ENCODE data around the gene ANO10.
"Not testable (repeated sequence)": the region's sequence is repeated elsewhere in the genome, so short reads cannot be mapped to it uniquely, and the experiment has no call there.

The ANO10 gene

GRCh38 chr3:43515208-43515917, 106.4 kb downstream of the ANO10 start:
- no peak for DNase-seq

DNA sequence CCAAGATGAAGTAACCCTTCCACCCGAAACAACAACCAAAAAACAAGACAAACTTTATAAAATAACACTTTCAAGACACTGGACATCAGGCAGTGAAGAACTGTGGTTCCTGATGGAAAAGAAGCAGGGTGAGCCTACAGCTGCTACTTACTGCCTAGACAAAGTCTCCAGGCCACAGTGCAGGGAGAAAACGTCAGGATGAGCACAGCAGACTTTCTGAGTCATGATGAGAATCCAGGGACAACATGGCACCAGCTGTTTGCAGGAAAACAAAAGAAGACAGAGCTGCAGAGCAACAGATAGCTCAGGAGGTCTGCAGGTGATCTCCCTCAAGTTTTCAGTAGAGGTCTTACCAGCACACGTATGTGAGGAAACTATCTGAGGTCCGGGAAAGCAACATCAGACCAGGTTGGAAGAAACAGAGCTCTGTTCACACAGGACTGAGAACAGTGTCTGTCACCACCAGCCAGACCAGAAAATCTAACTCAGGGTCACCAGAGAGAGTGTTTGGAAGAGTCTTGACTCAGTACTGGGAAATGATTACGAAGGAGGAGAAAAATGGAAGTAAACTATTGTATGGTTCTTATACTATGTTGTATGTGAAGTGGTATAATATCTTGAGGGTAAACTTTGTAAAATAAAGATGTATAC, 108.9 kb downstream of the ANO10 start:
- no peak for DNase-seq

DNA sequence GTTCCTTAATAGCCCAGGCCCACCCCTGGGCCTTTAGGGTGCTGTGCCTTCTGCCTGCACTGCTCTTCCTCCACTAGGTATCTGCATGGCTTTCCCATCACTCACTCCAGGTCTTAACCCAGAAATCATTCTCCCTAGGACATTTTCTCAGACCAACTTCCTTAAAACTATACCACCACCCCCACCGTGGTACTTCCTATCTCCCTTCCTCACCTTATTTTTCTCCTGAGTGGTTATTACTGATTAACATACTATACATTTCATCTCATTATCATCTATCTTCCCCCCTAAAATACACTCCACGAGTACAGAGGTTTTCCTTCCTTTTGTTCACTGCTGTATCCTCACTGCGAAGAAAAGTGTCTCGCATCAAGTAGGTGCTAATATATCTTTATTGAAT, 115.2 kb downstream of the ANO10 start:
- DNase-seq: no peak

GRCh38 chr3:43505351-43505750, 116.5 kb downstream of the ANO10 start:
- DNase-seq: no peak

GRCh38 chr3:43503067-43503728, 118.6 kb downstream of the ANO10 start:
- DNase-seq: no peak

DNA sequence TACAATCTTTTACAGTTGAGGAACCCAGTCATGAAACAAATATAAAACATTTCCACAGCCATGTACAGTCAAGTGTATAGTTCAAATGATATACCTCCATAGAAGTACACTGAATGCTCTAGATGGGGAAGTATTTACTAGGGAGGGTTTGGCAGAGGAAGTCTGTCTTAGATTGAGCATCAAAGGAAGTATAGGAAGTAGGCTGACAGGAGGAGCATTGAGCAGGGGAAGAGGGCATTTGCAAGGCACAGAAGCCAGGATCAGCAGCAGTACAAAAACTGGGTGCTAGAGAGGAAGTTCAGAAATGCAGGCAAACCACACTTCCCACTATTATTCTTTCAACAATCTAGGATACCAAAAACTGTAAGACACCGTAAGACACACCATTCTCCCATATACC, 122.6 kb downstream of the ANO10 start:
- no peak for DNase-seq

- DNase-seq: no peak
Observed at GRCh38 chr3:43497905-43498365, 123.9 kb downstream of the ANO10 start.

GRCh38 chr3:43497422-43497821, 124.4 kb downstream of the ANO10 start:
- no peak for DNase-seq

DNA sequence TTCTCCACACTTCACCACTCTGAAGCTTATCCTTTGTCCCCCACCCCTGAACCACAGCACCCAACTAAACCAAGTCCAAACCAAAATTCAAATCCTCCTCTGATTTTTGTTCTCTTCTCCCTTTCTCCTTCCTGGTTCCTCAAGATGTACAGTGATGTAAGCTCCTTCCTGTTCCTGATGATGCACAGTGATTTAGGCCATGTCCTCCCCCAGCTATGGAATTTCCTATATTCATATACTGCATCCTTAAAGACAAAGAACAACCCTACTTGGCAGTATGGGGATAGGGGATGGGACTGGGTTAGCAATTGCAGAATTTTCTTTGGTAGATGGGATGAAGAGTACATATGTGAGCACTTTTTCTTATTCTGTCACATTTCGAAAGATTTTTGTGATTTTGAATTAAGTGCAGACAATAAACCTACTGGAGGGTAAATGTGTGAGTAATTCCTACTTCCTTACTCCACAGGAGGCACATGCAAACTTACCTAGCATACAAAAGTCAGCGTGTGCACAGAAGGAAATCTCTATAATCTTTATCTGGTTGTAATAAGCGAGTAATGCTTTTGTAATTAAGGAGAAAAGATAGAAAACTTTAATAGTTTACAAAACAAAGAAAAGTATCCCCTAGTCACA, 125.0 kb downstream of the ANO10 start:
- no peak for DNase-seq

GRCh38 chr3:43492932-43493331, 128.9 kb downstream of the ANO10 start:
- DNase-seq: not testable (repeated sequence)

DNA sequence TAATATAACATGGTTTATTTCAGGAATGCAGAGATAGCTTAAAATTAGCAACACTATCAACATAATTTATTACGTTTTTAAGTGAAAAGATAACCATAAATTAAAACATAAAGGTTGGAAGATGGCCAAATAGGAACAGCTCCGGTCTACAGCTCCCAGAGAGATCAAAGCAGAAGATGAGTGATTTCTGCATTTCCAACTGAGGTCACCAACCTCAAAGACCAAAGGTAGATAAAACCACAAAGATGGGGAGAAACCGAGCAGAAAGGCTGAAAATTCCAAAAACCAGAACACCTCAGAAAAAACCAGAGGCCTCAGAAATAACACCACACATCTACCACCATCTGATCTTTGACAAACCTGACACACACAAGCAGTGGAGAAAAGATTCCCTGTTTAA, 130.0 kb downstream of the ANO10 start:
- DNase-seq: not testable (repeated sequence)

- no peak for DNase-seq
Observed at GRCh38 chr3:43490640-43491185, 131.1 kb downstream of the ANO10 start.

GRCh38 chr3:43489930-43490329, 131.9 kb downstream of the ANO10 start:
- DNase-seq: no peak

- DNase-seq: no peak
Observed at GRCh38 chr3:43485931-43486330, 135.9 kb downstream of the ANO10 start.

GRCh38 chr3:43484926-43485488, 136.8 kb downstream of the ANO10 start:
- DNase-seq: no peak

GRCh38 chr3:43481375-43481774, 140.4 kb downstream of the ANO10 start:
- no peak for DNase-seq

GRCh38 chr3:43478839-43479238, 143.0 kb downstream of the ANO10 start:
- DNase-seq: not testable (repeated sequence)

DNA sequence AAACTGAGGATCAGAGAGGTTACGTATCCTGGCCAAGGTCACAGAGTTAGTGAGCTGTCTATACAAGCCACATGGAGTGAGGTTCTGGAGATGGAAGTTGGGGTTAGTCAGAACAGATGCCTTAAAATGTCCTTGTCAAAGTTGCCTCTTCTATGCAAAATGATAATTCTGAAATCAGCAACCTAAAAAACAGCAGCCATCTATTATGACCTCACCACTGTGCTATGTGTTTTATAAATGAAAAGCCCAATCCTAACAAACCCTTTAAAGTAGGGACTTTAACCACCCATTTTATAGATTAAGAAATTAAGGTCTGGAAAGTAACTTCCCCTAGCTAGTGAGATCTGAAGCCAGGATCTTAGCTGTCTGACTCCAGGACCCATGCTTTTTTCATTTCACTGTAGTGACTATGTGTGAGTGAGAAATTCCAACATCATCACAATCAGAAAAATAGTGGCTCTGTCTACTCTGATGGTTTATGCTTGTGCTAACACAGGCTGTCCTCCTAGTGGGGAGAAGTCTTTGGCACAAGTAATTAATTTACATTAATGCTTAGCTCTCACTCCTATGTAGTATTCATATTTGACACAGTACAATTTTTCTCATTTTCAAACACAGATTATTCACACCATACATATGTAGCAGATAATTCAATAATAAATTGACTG, 143.6 kb downstream of the ANO10 start:
- DNase-seq: no peak

DNA sequence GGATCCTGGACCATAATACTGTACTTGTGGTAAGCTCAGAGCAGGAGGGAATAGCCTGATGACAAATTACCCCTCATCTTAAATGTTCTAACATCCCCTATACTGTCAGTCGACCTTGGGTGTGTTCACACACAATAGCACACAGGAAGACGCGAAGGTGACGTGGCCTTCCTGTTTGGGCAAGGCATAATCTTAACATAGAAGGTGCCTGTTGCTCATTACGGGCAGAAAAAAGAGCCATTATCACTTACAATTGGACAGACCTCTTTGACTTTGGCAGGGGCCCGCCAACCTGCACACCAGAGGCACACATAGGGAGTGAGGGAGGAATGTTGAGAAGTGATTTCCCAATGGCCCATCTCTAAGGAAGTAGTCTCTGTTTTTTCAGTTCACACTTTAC, 144.2 kb downstream of the ANO10 start:
- DNase-seq: peak; percentile 86

- DNase-seq: no peak
Observed at GRCh38 chr3:43473737-43474136, 148.1 kb downstream of the ANO10 start.

GRCh38 chr3:43473244-43473643, 148.6 kb downstream of the ANO10 start:
- no peak for DNase-seq

- DNase-seq: no peak
Observed at GRCh38 chr3:43468133-43468532, 153.7 kb downstream of the ANO10 start.

All from CD4-positive, alpha-beta T cell treated with Interleukin-15 for 1 hour (primary cell).